Raji (cell line): Measurements from ENCODE around the gene TIMM17B.

Experiments used
- POLR2A ChIP-seq: IDR thresholded peaks from 2 replicates; pipeline ENCODE4 v1.6.1; 2011; ENCODE audit warnings: low read depth, low read length, control low read depth; ENCODE audit not compliant: insufficient read depth

TIMM17B gene

GRCh38 chrX:48910926-48911411 is 13.4 kb upstream of the TIMM17B start:
- no peak for TF ChIP-seq POLR2A

GRCh38 chrX:48909703-48910294 is 12.2 kb upstream of the TIMM17B start:
- TF ChIP-seq POLR2A, result no peak

- no peak for TF ChIP-seq POLR2A
These were observed 11.0 kb upstream of the TIMM17B start for GRCh38 chrX:48908600-48908999.

- no peak for TF ChIP-seq POLR2A
These were observed 7.7 kb upstream of the TIMM17B start for GRCh38 chrX:48905090-48905790.

GRCh38 chrX:48904626-48905025 is 7.1 kb upstream of the TIMM17B start:
- TF ChIP-seq POLR2A, result no peak

- TF ChIP-seq POLR2A, result no peak
These were observed 6.6 kb upstream of the TIMM17B start for GRCh38 chrX:48904180-48904579.

- TF ChIP-seq POLR2A, result no peak
These were observed 5.7 kb upstream of the TIMM17B start for GRCh38 chrX:48903290-48903689.

GRCh38 chrX:48902776-48903175 is 5.2 kb upstream of the TIMM17B start:
- TF ChIP-seq POLR2A, result no peak

- TF ChIP-seq POLR2A, result no peak
These were observed 4.6 kb upstream of the TIMM17B start for GRCh38 chrX:48902135-48902534.

- no peak for TF ChIP-seq POLR2A
These were observed 3.5 kb upstream of the TIMM17B start for GRCh38 chrX:48901069-48901468.

- no peak for TF ChIP-seq POLR2A
These were observed 1.5 kb upstream of the TIMM17B start for GRCh38 chrX:48899078-48899410.

GRCh38 chrX:48897157-48897624 is 377 bp downstream of the TIMM17B start:
- no peak for TF ChIP-seq POLR2A

- no peak for TF ChIP-seq POLR2A
These were observed 957 bp downstream of the TIMM17B start for GRCh38 chrX:48896611-48897011.

GRCh38 chrX:48894891-48895290 is 2.7 kb downstream of the TIMM17B start:
- no peak for TF ChIP-seq POLR2A

- TF ChIP-seq POLR2A, result no peak
These were observed 3.8 kb downstream of the TIMM17B start for GRCh38 chrX:48893556-48894348.

- no peak for TF ChIP-seq POLR2A
These were observed 4.7 kb downstream of the TIMM17B start for GRCh38 chrX:48892896-48893295.
